ENCODE measurements around the gene CDH18. TPM values are rescaled to one million over a fixed set of nuclear protein-coding genes. Genes with fewer than 3 reads are reported as not detected.

The CDH18 gene
- total RNA-seq (not detected), total RNA-seq (0 reads per million in 2 donors)

- H3K4me3 Mint-ChIP-seq: no peak within 1 kb of the TSS
- no peak within 1 kb of the TSS for H3K27ac Mint-ChIP-seq
- no peak for ATAC-seq
- no peak for DNase-seq
- no peaks in the 10 kb centered on the region for H3K27me3 Mint-ChIP-seq
- H3K36me3 Mint-ChIP-seq (ENCODE audit: low read depth): no peaks in the 10 kb centered on the region
- no peaks in the 10 kb centered on the region for H3K9me3 ChIP-seq (ENCODE audit: control insufficient read depth, low read length, poor library complexity, severe bottlenecking)
- no peaks in the 10 kb centered on the region for H3K4me1 Mint-ChIP-seq
These were observed at the start of gene CDH18 for GRCh38 chr5:19987612-19988361. Gene CDH18, minus strand, starts transcription at chr5:19988200. Its CDS starts 149,214 bp downstream, at chr5:19838986.

- H3K4me3 Mint-ChIP-seq: no peak overlapping the region
- no peak for DNase-seq
- no peaks in the 10 kb centered on the region for H3K36me3 Mint-ChIP-seq (ENCODE audit: low read depth)
- H3K4me1 Mint-ChIP-seq: no peaks in the 10 kb centered on the region
- no peaks in the 10 kb centered on the region for H3K27me3 Mint-ChIP-seq
- H3K27ac Mint-ChIP-seq: no peak overlapping the region
- no peaks in the 10 kb centered on the region for H3K9me3 ChIP-seq (ENCODE audit: control insufficient read depth, low read length, poor library complexity, severe bottlenecking)
- ATAC-seq: no peak
These were observed 46.7 kb upstream of the CDH18 start for GRCh38 chr5:20034717-20035116.

GRCh38 chr5:20033881-20034280 lies 45.9 kb upstream of the CDH18 start:
- Mint-ChIP-seq H3K4me3 (no peak overlapping the region), H3K27me3 (no peaks in the 10 kb centered on the region), H3K27ac (no peak overlapping the region), H3K4me1 (no peaks in the 10 kb centered on the region), H3K36me3 (ENCODE audit: low read depth) (no peaks in the 10 kb centered on the region)
- ATAC-seq: no peak
- DNase-seq: no peak
- H3K9me3 ChIP-seq (ENCODE audit: control insufficient read depth, low read length, poor library complexity, severe bottlenecking): no peaks in the 10 kb centered on the region

GRCh38 chr5:20032896-20033295 lies 44.9 kb upstream of the CDH18 start:
- no peak for DNase-seq
- Mint-ChIP-seq H3K36me3 (ENCODE audit: low read depth) (no peaks in the 10 kb centered on the region), H3K27me3 (no peaks in the 10 kb centered on the region), H3K4me3 (no peak overlapping the region), H3K4me1 (no peaks in the 10 kb centered on the region), H3K27ac (no peak overlapping the region)
- ATAC-seq: no peak
- H3K9me3 ChIP-seq (ENCODE audit: control insufficient read depth, low read length, poor library complexity, severe bottlenecking): no peaks in the 10 kb centered on the region

- H3K9me3 ChIP-seq (ENCODE audit: control insufficient read depth, low read length, poor library complexity, severe bottlenecking): no peaks in the 10 kb centered on the region
- H3K4me3 Mint-ChIP-seq: no peak overlapping the region
- H3K36me3 Mint-ChIP-seq (ENCODE audit: low read depth): no peaks in the 10 kb centered on the region
- ATAC-seq (no peak), DNase-seq (no peak)
- H3K4me1 Mint-ChIP-seq: no peaks in the 10 kb centered on the region
- H3K27me3 Mint-ChIP-seq: no peaks in the 10 kb centered on the region
- H3K27ac Mint-ChIP-seq: no peak overlapping the region
These were observed 42.1 kb upstream of the CDH18 start for GRCh38 chr5:20030125-20030524.

GRCh38 chr5:20029266-20029665 lies 41.3 kb upstream of the CDH18 start:
- ATAC-seq (no peak), DNase-seq (no peak)
- Mint-ChIP-seq H3K4me1 (no peaks in the 10 kb centered on the region), H3K36me3 (ENCODE audit: low read depth) (no peaks in the 10 kb centered on the region), H3K27ac (no peak overlapping the region), H3K4me3 (no peak overlapping the region), H3K27me3 (no peaks in the 10 kb centered on the region)
- no peaks in the 10 kb centered on the region for H3K9me3 ChIP-seq (ENCODE audit: control insufficient read depth, low read length, poor library complexity, severe bottlenecking)

- ATAC-seq: no peak
- no peaks in the 10 kb centered on the region for H3K9me3 ChIP-seq (ENCODE audit: control insufficient read depth, low read length, poor library complexity, severe bottlenecking)
- Mint-ChIP-seq H3K27me3 (no peaks in the 10 kb centered on the region), H3K4me1 (no peaks in the 10 kb centered on the region), H3K36me3 (ENCODE audit: low read depth) (no peaks in the 10 kb centered on the region), H3K4me3 (no peak overlapping the region), H3K27ac (no peak overlapping the region)
- DNase-seq: no peak
These were observed 40.5 kb upstream of the CDH18 start for GRCh38 chr5:20028506-20028905.

GRCh38 chr5:20023686-20024180 lies 35.7 kb upstream of the CDH18 start:
- H3K4me3 Mint-ChIP-seq: no peak overlapping the region
- H3K36me3 Mint-ChIP-seq (ENCODE audit: low read depth): no peaks in the 10 kb centered on the region
- no peaks in the 10 kb centered on the region for H3K9me3 ChIP-seq (ENCODE audit: control insufficient read depth, low read length, poor library complexity, severe bottlenecking)
- H3K4me1 Mint-ChIP-seq: no peaks in the 10 kb centered on the region
- H3K27ac Mint-ChIP-seq: no peak overlapping the region
- no peak for DNase-seq
- no peak for ATAC-seq
- no peaks in the 10 kb centered on the region for H3K27me3 Mint-ChIP-seq

- no peak for ATAC-seq
These were observed 32.2 kb upstream of the CDH18 start for GRCh38 chr5:20020247-20020646.

GRCh38 chr5:20017021-20017420 lies 29.0 kb upstream of the CDH18 start:
- Mint-ChIP-seq H3K4me3 (no peak overlapping the region), H3K36me3 (ENCODE audit: low read depth) (no peaks in the 10 kb centered on the region), H3K4me1 (no peaks in the 10 kb centered on the region), H3K27ac (no peak overlapping the region), H3K27me3 (no peaks in the 10 kb centered on the region)
- ATAC-seq (no peak), DNase-seq (no peak)
- H3K9me3 ChIP-seq (ENCODE audit: control insufficient read depth, low read length, poor library complexity, severe bottlenecking): no peaks in the 10 kb centered on the region

More at GRCh38 chr5:20020247-20020646, 32.2 kb upstream of the CDH18 start:
- H3K4me1 Mint-ChIP-seq: no peaks in the 10 kb centered on the region
- H3K4me3 Mint-ChIP-seq: no peak overlapping the region
- H3K36me3 Mint-ChIP-seq (ENCODE audit: low read depth): no peaks in the 10 kb centered on the region
- DNase-seq: no peak
- H3K27me3 Mint-ChIP-seq: no peaks in the 10 kb centered on the region
- H3K27ac Mint-ChIP-seq: no peak overlapping the region
- H3K9me3 ChIP-seq (ENCODE audit: control insufficient read depth, low read length, poor library complexity, severe bottlenecking): no peaks in the 10 kb centered on the region

GRCh38 chr5:20000416-20000815 lies 12.4 kb upstream of the CDH18 start:
- Mint-ChIP-seq H3K4me1 (no peaks in the 10 kb centered on the region), H3K27me3 (no peaks in the 10 kb centered on the region), H3K36me3 (ENCODE audit: low read depth) (no peaks in the 10 kb centered on the region), H3K4me3 (no peak overlapping the region), H3K27ac (no peak overlapping the region)
- DNase-seq (no peak), ATAC-seq (no peak)
- H3K9me3 ChIP-seq (ENCODE audit: control insufficient read depth, low read length, poor library complexity, severe bottlenecking): no peaks in the 10 kb centered on the region

- Mint-ChIP-seq H3K27me3 (no peaks in the 10 kb centered on the region), H3K36me3 (ENCODE audit: low read depth) (no peaks in the 10 kb centered on the region), H3K27ac (no peak overlapping the region), H3K4me1 (no peaks in the 10 kb centered on the region), H3K4me3 (no peak overlapping the region)
- no peak for ATAC-seq
- no peaks in the 10 kb centered on the region for H3K9me3 ChIP-seq (ENCODE audit: control insufficient read depth, low read length, poor library complexity, severe bottlenecking)
- no peak for DNase-seq
These were observed 457 bp upstream of the CDH18 start for GRCh38 chr5:19988457-19988856.

GRCh38 chr5:19986806-19987205 lies 1.2 kb downstream of the CDH18 start:
- H3K4me3 Mint-ChIP-seq: no peak overlapping the region
- H3K27me3 Mint-ChIP-seq: no peaks in the 10 kb centered on the region
- no peak overlapping the region for H3K27ac Mint-ChIP-seq
- ATAC-seq: no peak
- DNase-seq: no peak
- H3K36me3 Mint-ChIP-seq (ENCODE audit: low read depth): no peaks in the 10 kb centered on the region
- H3K4me1 Mint-ChIP-seq: no peaks in the 10 kb centered on the region
- H3K9me3 ChIP-seq (ENCODE audit: control insufficient read depth, low read length, poor library complexity, severe bottlenecking): no peaks in the 10 kb centered on the region

GRCh38 chr5:19986031-19986619 lies 1.9 kb downstream of the CDH18 start:
- no peak overlapping the region for H3K4me3 Mint-ChIP-seq
- no peaks in the 10 kb centered on the region for H3K36me3 Mint-ChIP-seq (ENCODE audit: low read depth)
- no peaks in the 10 kb centered on the region for H3K4me1 Mint-ChIP-seq
- no peak overlapping the region for H3K27ac Mint-ChIP-seq
- ATAC-seq (no peak), DNase-seq (no peak)
- no peaks in the 10 kb centered on the region for H3K9me3 ChIP-seq (ENCODE audit: control insufficient read depth, low read length, poor library complexity, severe bottlenecking)
- H3K27me3 Mint-ChIP-seq: no peaks in the 10 kb centered on the region
